Measurements from ENCODE around the gene CCDC197.

Gene CCDC197

DNA sequence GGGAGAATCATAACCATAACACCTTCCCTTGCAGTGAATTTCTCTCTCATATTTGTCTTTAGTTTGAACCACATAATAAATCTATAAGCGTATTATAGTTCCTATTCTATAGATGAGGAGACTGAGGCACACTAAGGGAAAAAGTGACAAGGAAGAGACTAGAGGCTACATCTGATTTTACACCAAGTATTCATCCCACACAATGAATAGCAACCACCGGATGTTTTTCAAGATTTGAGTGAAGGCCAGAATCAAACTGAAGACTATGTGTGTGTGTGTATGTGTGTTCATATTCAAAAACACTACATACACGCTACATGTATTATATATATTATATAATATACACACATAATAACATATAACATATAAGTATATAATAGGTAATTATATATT, 25.5 kb upstream of the CCDC197 start:
- H3K27ac ChIP-seq (ENCODE audit: low read depth, low read length, severe bottlenecking), result no peak overlapping the region
- H3K4me1 ChIP-seq (ENCODE audit: control insufficient read depth, insufficient read depth, low read length, poor library complexity, severe bottlenecking), result no peaks in the 10 kb centered on the region
- no peaks in the 10 kb centered on the region for H3K9me3 ChIP-seq (ENCODE audit: control insufficient read depth, low read length)
- WGBS, 2 experiments (ENCODE audit: insufficient coverage in 2 of 2), result no CpG with 5 or more reads among the region's 3 CpGs
- no peaks in the 10 kb centered on the region for H3K36me3 ChIP-seq (ENCODE audit: control insufficient read depth, insufficient read depth, low read length)
- no peak overlapping the region for H3K4me3 ChIP-seq (ENCODE audit: extremely low read depth, insufficient read depth, low read length, poor library complexity, severe bottlenecking)

DNA sequence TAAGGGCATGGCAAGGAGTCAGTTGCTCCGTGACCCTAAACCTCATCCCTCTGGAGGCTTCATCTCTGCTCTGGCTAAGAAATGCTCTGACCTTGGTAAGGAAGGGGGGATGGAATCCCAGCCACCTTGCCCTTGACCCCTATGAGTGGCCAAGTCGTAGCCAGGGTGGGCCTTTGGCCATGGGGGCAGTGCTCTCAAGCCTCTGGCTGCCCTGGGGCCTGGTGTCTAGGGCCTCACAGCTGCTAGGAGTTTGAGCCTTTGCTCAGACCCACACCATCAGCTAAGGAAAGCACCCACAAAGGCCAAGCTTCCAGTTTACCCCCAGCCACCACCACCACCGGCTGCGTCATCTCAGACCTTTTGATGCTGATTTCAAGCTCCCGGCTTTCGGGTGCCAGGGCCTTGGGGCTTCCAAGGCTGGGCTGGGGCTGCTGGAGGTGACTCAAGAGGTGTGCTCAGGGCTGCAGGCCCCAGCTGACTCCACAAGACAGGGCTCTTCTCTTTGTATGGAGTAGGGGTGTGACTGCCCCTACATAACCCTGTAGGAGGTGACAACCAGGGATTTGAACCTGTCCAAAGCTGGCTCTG, 24.4 kb upstream of the CCDC197 start:
- H3K27ac ChIP-seq (ENCODE audit: low read depth, low read length, severe bottlenecking), result no peak overlapping the region
- no peaks in the 10 kb centered on the region for H3K4me1 ChIP-seq (ENCODE audit: control insufficient read depth, insufficient read depth, low read length, poor library complexity, severe bottlenecking)
- no peak overlapping the region for H3K4me3 ChIP-seq (ENCODE audit: extremely low read depth, insufficient read depth, low read length, poor library complexity, severe bottlenecking)
- no peaks in the 10 kb centered on the region for H3K36me3 ChIP-seq (ENCODE audit: control insufficient read depth, insufficient read depth, low read length)
- H3K9me3 ChIP-seq (ENCODE audit: control insufficient read depth, low read length), result no peaks in the 10 kb centered on the region
- 80 to 91% methylated on average over 1 to 6 of the region's 6 CpGs for WGBS, 2 experiments (ENCODE audit: insufficient coverage in 2 of 2)

DNA sequence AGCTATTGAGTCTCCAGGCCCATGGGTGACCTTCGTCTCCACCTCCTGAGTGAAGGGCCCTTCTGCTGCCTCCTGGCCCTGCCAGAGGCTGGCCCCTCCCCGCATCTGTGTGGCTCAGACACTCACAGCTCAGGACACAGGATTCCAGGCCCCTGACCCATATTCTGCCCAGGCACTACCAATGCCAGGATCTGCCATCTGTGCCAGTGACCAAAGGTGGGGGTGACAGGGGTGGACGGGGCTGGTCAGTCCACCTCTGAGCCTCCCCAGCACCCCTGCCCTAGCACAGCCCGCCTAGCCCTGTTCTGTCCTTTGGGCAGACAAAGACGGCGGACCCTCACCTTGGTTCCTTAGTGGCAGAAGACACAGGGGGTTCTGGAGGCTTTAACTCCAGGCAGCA, 23.5 kb upstream of the CCDC197 start:
- Histone ChIP-seq H3K4me3 (ENCODE audit: extremely low read depth, insufficient read depth, low read length, poor library complexity, severe bottlenecking) (no peak overlapping the region), H3K4me1 (ENCODE audit: control insufficient read depth, insufficient read depth, low read length, poor library complexity, severe bottlenecking) (no peaks in the 10 kb centered on the region)

DNA sequence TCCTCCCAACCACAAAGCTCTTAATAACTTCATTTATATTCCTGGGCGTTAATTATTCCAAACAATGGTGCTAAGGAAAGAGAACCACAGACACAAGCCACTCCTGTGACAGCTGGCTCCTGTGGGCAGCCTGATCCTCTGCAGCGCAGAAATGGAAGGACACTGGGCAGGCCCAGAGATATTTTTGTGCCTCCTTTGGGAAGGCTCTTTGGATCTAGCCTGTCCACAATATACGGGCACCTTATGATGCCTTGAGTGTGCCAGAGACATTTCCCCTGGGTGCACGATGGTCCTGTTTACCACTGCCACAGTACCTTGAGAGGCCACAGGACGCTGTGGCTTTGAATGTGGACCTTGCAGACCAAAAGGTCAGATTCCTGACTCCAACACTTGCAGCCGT, 22.8 kb upstream of the CCDC197 start:
- Histone ChIP-seq H3K4me3 (ENCODE audit: extremely low read depth, insufficient read depth, low read length, poor library complexity, severe bottlenecking) (no peak overlapping the region), H3K27ac (ENCODE audit: low read depth, low read length, severe bottlenecking) (no peak overlapping the region), H3K36me3 (ENCODE audit: control insufficient read depth, insufficient read depth, low read length) (no peaks in the 10 kb centered on the region), H3K4me1 (ENCODE audit: control insufficient read depth, insufficient read depth, low read length, poor library complexity, severe bottlenecking) (no peaks in the 10 kb centered on the region), H3K9me3 (ENCODE audit: control insufficient read depth, low read length) (no peaks in the 10 kb centered on the region)
- WGBS, 2 experiments (ENCODE audit: insufficient coverage in 2 of 2), result 90 to 92% methylated on average over 6 of the region's 6 CpGs

More for the DNA sequence above, 23.5 kb upstream of the CCDC197 start:
- H3K27ac ChIP-seq (ENCODE audit: low read depth, low read length, severe bottlenecking), result no peak overlapping the region
- 88 to 90% methylated on average over 3 to 6 of the region's 6 CpGs for WGBS, 2 experiments (ENCODE audit: insufficient coverage in 2 of 2)
- H3K36me3 ChIP-seq (ENCODE audit: control insufficient read depth, insufficient read depth, low read length), result no peaks in the 10 kb centered on the region
- H3K9me3 ChIP-seq (ENCODE audit: control insufficient read depth, low read length), result no peaks in the 10 kb centered on the region

DNA sequence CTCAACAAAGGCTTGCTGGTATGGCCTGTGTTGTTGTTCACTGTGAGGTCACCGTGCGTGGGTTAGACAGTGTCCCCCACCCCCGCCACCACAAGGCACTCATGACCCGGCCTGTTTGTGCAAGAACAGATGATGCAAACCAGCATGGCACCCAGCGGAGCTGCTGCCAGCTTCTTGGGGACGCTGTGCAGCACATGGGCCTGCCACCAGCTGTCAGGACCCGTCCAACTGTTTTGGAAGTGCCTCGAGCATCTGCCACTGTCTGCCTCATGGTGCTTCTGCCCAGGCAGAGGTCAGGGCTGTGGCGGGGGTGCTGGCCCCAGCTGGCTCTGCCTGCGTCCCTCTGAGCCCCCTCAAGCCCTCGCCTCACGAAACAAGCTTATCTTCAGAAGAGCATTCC, 22.3 kb upstream of the CCDC197 start:
- Histone ChIP-seq H3K36me3 (ENCODE audit: control insufficient read depth, insufficient read depth, low read length) (no peaks in the 10 kb centered on the region), H3K9me3 (ENCODE audit: control insufficient read depth, low read length) (no peaks in the 10 kb centered on the region), H3K4me3 (ENCODE audit: extremely low read depth, insufficient read depth, low read length, poor library complexity, severe bottlenecking) (no peak overlapping the region), H3K27ac (ENCODE audit: low read depth, low read length, severe bottlenecking) (no peak overlapping the region), H3K4me1 (ENCODE audit: control insufficient read depth, insufficient read depth, low read length, poor library complexity, severe bottlenecking) (no peaks in the 10 kb centered on the region)
- 89 to 94% methylated on average over 11 to 12 of the region's 12 CpGs for WGBS, 2 experiments (ENCODE audit: insufficient coverage in 2 of 2)

DNA sequence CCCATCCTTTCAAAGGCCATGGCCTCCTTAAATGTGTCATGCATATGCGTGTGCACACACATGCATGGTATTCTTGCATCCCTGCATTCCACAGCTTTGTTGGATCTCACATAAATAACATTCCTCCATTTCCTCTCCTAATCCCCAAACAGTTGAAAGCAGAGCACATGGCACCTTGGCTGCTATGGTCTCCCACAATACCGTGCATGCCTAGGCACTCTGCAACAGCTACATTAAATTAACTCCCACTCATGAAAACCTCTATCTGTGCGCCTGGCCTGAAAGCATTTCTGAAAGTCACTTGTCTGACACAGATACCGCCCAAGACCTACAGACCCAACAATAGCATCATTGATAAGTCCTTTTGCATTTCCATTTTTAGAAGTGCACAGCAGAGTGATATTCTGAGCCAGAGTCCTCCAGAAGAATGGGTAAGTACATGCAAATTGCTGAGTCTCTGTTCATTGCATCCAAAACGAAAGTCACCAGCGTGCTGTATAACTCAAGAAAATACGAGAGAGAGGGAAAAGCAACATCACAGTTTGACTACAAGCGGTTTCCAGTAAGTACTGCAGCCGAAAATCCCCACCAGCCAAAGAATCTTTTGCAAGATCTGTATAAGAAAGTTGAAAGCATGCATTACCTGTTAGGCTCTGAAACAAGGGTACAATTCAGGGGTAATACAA, 21.2 kb upstream of the CCDC197 start:
- Histone ChIP-seq H3K36me3 (ENCODE audit: control insufficient read depth, insufficient read depth, low read length) (no peaks in the 10 kb centered on the region), H3K9me3 (ENCODE audit: control insufficient read depth, low read length) (no peaks in the 10 kb centered on the region), H3K4me3 (ENCODE audit: extremely low read depth, insufficient read depth, low read length, poor library complexity, severe bottlenecking) (no peak overlapping the region), H3K27ac (ENCODE audit: low read depth, low read length, severe bottlenecking) (no peak overlapping the region), H3K4me1 (ENCODE audit: control insufficient read depth, insufficient read depth, low read length, poor library complexity, severe bottlenecking) (no peaks in the 10 kb centered on the region)
- 71 to 83% methylated on average over 9 of the region's 9 CpGs for whole genome bisulfite sequencing, 2 experiments (ENCODE audit: insufficient coverage in 2 of 2)

DNA sequence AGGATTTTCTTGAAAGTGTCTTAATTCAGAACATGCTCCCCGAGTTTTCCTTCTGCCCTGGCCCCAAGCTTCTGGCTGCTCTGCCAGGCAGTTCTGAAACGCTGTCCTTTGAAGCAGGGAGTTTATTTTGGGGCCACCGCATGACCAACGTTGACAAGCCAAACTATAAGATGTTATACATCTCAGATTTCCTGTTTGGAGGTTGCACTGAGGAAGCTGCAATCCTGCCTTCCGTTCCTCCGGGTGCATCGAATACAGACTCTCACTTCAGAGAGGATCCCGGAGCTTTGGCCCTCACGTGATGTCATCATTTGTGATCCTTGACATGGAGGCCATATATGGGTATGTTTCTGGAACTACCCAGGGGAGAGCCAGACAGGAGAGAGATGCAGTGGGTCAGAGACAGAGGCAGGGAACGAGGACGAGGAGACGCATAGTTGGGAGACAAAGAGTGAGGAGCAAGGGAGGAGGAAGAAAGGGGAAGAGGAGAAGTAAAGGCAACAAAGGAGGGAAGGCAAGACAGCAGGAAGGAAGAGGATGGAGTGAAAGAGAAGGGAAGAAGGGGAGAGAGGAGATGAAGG, 20.5 kb upstream of the CCDC197 start, which contains the start of gene ASB2:
Gene ASB2 (minus strand): TSS at position 94 of the 581 bp plus-strand sequence. CDS start 12,031 bp downstream, outside the sequence.
- H3K4me1 ChIP-seq (ENCODE audit: control insufficient read depth, insufficient read depth, low read length, poor library complexity, severe bottlenecking), result no peaks in the 10 kb centered on the region
- no peak within 1 kb of the TSS for H3K4me3 ChIP-seq (ENCODE audit: extremely low read depth, insufficient read depth, low read length, poor library complexity, severe bottlenecking)
- no peaks in the 10 kb centered on the region for H3K9me3 ChIP-seq (ENCODE audit: control insufficient read depth, low read length)
- 78 to 81% methylated on average over 9 to 12 of the region's 12 CpGs for WGBS, 2 experiments (ENCODE audit: insufficient coverage in 2 of 2)
- no peaks in the 10 kb centered on the region for H3K36me3 ChIP-seq (ENCODE audit: control insufficient read depth, insufficient read depth, low read length)
- H3K27ac ChIP-seq (ENCODE audit: low read depth, low read length, severe bottlenecking), result no peak within 1 kb of the TSS

DNA sequence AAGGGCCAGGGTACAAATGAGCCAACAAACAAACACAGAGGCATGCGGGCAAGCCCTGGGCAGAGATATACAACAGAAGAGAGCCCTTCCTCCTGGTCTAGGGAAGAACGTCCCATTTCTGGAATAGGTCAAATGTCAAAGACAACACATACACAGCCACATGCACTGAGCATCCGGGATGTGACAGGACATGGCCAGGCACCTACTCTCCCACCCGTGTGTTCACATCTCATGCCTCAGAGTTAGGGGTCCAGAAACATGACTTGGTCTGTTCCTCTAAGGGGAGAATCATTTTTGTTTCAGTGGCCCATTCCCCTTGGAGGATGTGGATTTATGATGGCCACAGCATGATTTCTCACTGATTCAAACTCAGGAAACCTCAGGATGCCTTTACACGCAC, 19.9 kb upstream of the CCDC197 start:
- H3K4me1 ChIP-seq (ENCODE audit: control insufficient read depth, insufficient read depth, low read length, poor library complexity, severe bottlenecking), result no peaks in the 10 kb centered on the region
- no peaks in the 10 kb centered on the region for H3K36me3 ChIP-seq (ENCODE audit: control insufficient read depth, insufficient read depth, low read length)
- 88 to 100% methylated on average over 2 of the region's 5 CpGs for WGBS, 2 experiments (ENCODE audit: insufficient coverage in 2 of 2)
- no peak overlapping the region for H3K4me3 ChIP-seq (ENCODE audit: extremely low read depth, insufficient read depth, low read length, poor library complexity, severe bottlenecking)
- no peaks in the 10 kb centered on the region for H3K9me3 ChIP-seq (ENCODE audit: control insufficient read depth, low read length)
- H3K27ac ChIP-seq (ENCODE audit: low read depth, low read length, severe bottlenecking), result no peak overlapping the region

DNA sequence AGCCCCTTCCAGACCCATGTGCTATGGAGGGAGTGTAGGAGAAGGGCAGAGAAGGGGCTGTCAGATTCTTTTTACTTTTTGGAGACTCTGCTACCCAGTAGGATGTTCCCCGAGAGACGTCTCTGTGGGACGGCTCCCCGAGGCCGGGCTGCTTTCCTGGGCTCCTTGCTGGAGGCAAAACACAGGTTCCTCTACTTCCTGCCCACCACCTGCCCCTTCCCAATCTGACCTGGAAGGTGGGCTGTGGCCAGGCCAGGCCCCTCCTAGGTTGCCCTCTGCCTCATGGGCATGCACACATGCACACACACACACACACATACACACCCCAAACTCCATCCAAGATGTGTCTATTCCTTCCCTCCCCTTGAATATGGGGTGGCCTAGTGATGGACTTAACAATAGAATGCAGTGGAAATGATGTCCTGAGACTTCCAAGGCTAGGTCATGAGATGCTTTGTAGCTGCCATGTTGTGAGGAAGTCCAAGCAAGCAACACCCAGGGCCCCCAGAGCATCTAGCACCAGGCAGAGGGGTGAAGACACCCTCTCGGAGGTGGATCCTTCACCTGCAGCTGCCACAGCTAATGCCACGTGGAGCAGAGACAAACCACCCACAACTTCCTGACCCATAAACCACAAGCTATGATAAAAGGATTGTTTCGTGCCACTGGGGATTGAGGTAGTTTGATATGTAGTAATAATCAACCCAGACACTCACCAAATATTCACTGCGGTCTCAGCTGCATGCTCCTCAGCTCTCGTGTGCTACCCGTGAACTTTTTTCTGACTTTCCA, 19.1 kb upstream of the CCDC197 start:
- Histone ChIP-seq H3K27ac (ENCODE audit: low read depth, low read length, severe bottlenecking) (no peak overlapping the region), H3K36me3 (ENCODE audit: control insufficient read depth, insufficient read depth, low read length) (no peaks in the 10 kb centered on the region), H3K4me3 (ENCODE audit: extremely low read depth, insufficient read depth, low read length, poor library complexity, severe bottlenecking) (no peak overlapping the region), H3K9me3 (ENCODE audit: control insufficient read depth, low read length) (no peaks in the 10 kb centered on the region), H3K4me1 (ENCODE audit: control insufficient read depth, insufficient read depth, low read length, poor library complexity, severe bottlenecking) (no peaks in the 10 kb centered on the region)
- WGBS, 2 experiments (ENCODE audit: insufficient coverage in 2 of 2), result 93 to 100% methylated on average over 8 to 9 of the region's 11 CpGs

DNA sequence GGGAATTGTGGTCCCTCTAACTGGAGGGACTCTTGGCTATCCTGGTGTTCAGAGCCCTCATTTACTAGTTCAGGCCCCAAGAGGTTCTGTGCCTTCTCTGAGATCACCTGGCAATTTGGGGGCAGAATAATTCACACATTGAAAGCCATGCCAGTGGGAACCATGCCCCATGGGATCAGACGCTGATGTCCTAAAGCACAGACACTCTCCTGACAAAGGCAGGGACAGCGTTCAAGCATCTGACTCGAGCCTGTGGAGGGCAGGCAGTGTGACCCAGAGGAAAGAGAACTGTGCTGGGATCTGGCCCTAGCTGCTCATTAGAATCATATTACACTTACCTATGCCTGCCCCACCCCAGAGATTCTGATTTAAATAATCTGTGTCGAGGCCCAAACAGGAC, 18.4 kb upstream of the CCDC197 start:
- Histone ChIP-seq H3K4me3 (ENCODE audit: extremely low read depth, insufficient read depth, low read length, poor library complexity, severe bottlenecking) (no peak overlapping the region), H3K27ac (ENCODE audit: low read depth, low read length, severe bottlenecking) (no peak overlapping the region), H3K9me3 (ENCODE audit: control insufficient read depth, low read length) (no peaks in the 10 kb centered on the region), H3K4me1 (ENCODE audit: control insufficient read depth, insufficient read depth, low read length, poor library complexity, severe bottlenecking) (no peaks in the 10 kb centered on the region), H3K36me3 (ENCODE audit: control insufficient read depth, insufficient read depth, low read length) (no peaks in the 10 kb centered on the region)
- WGBS, 2 experiments (ENCODE audit: insufficient coverage in 2 of 2), result 73 to 79% methylated on average over 3 to 4 of the region's 4 CpGs

Measured in mesodermal cell (in vitro differentiated cells).